Measurements from ENCODE around the gene ATXN7L2. TPM values are rescaled to one million over a fixed set of nuclear protein-coding genes. Genes with fewer than 3 reads are reported as not detected.

Gene ATXN7L2
- polyA plus RNA-seq, 1 donor from 2014 or later: 16.9 TPM

- Histone ChIP-seq H3K9ac (ENCODE audit: low read length) (no peak overlapping the region), H4K20me1 (ENCODE audit: insufficient read depth) (no peaks in the 10 kb centered on the region), H3K4me2 (ENCODE audit: low read length) (no peak overlapping the region), H3F3A (ENCODE audit: insufficient read depth, low read length, poor library complexity, severe bottlenecking) (no peaks in the 10 kb centered on the region), H3K4me3 (ENCODE audit: low read length) (no peak overlapping the region), H3K79me2 (replicated peaks; ENCODE audit: insufficient read depth, low read length) (no peaks in the 10 kb centered on the region), H3K9me3 (ENCODE audit: low read length) (no peaks in the 10 kb centered on the region), H3K36me3 (ENCODE audit: insufficient read depth, low read length) (no peaks in the 10 kb centered on the region), H2AFZ (ENCODE audit: low read depth, low read length) (no peak overlapping the region), H3K27ac (ENCODE audit: low read length) (no peak overlapping the region), H3K27me3 (ENCODE audit: insufficient read depth, low read depth, low read length) (no peaks in the 10 kb centered on the region), H3K9me2 (ENCODE audit: insufficient read depth, low read length) (no peaks in the 10 kb centered on the region)
- TF ChIP-seq REST (IDR thresholded peaks at IDR 0.05; ENCODE audit: borderline replicate concordance): no peak
- TF ChIP-seq TAF1 (IDR thresholded peaks at IDR 0.05; ENCODE audit: low read depth): no peak
- no peak for TF ChIP-seq SMC3 (conservative IDR thresholded peaks at IDR 0.05; ENCODE audit: poor library complexity)
- TF ChIP-seq MXI1 (conservative IDR thresholded peaks at IDR 0.05; ENCODE audit: poor library complexity, severe bottlenecking): no peak
- TF ChIP-seq POLR2AphosphoS5 (IDR thresholded peaks at IDR 0.05): no peak
- TF ChIP-seq EP300 (conservative IDR thresholded peaks at IDR 0.05; ENCODE audit: poor library complexity, severe bottlenecking): no peak
- no peak for TF ChIP-seq EZH2 (IDR thresholded peaks at IDR 0.05; ENCODE audit: borderline replicate concordance, insufficient read depth, low read length, poor library complexity, severe bottlenecking)
These were observed 52.3 kb downstream of the ATXN7L2 start for GRCh38 chr1:109535971-109536491.

- Histone ChIP-seq H3F3A (ENCODE audit: insufficient read depth, low read length, poor library complexity, severe bottlenecking) (no peaks in the 10 kb centered on the region), H3K36me3 (ENCODE audit: insufficient read depth, low read length) (no peaks in the 10 kb centered on the region), H3K9me2 (ENCODE audit: insufficient read depth, low read length) (no peaks in the 10 kb centered on the region), H3K27me3 (ENCODE audit: insufficient read depth, low read depth, low read length) (no peaks in the 10 kb centered on the region), H3K79me2 (replicated peaks; ENCODE audit: insufficient read depth, low read length) (no peaks in the 10 kb centered on the region), H3K4me3 (ENCODE audit: low read length) (no peak overlapping the region), H4K20me1 (ENCODE audit: insufficient read depth) (no peaks in the 10 kb centered on the region), H3K9ac (ENCODE audit: low read length) (no peak overlapping the region), H2AFZ (ENCODE audit: low read depth, low read length) (no peak overlapping the region), H3K9me3 (ENCODE audit: low read length) (no peaks in the 10 kb centered on the region), H3K4me2 (ENCODE audit: low read length) (no peak overlapping the region), H3K27ac (ENCODE audit: low read length) (no peak overlapping the region)
- TF ChIP-seq SMC3 (conservative IDR thresholded peaks at IDR 0.05; ENCODE audit: poor library complexity) (no peak), EZH2 (IDR thresholded peaks at IDR 0.05; ENCODE audit: borderline replicate concordance, insufficient read depth, low read length, poor library complexity, severe bottlenecking) (no peak), POLR2AphosphoS5 (IDR thresholded peaks at IDR 0.05) (no peak)
These were observed 53.9 kb downstream of the ATXN7L2 start for GRCh38 chr1:109537450-109538178.

- H2AFZ ChIP-seq (ENCODE audit: low read depth, low read length): no peak overlapping the region
- H4K20me1 ChIP-seq (ENCODE audit: insufficient read depth): no peaks in the 10 kb centered on the region
- H3K27ac ChIP-seq (ENCODE audit: low read length): no peak overlapping the region
- TF ChIP-seq EP300 (conservative IDR thresholded peaks at IDR 0.05; ENCODE audit: poor library complexity, severe bottlenecking) (no peak), TAF1 (IDR thresholded peaks at IDR 0.05; ENCODE audit: low read depth) (no peak), SMC3 (conservative IDR thresholded peaks at IDR 0.05; ENCODE audit: poor library complexity) (no peak), EZH2 (IDR thresholded peaks at IDR 0.05; ENCODE audit: borderline replicate concordance, insufficient read depth, low read length, poor library complexity, severe bottlenecking) (no peak), MXI1 (conservative IDR thresholded peaks at IDR 0.05; ENCODE audit: poor library complexity, severe bottlenecking) (no peak), CTCF (IDR thresholded peaks at IDR 0.05; ENCODE audit: poor library complexity, severe bottlenecking) (no peak), RAD21 (conservative IDR thresholded peaks at IDR 0.05) (no peak), REST (IDR thresholded peaks at IDR 0.05; ENCODE audit: borderline replicate concordance) (no peak), POLR2AphosphoS5 (IDR thresholded peaks at IDR 0.05) (no peak)
- H3K36me3 ChIP-seq (ENCODE audit: insufficient read depth, low read length): no peaks in the 10 kb centered on the region
- no peaks in the 10 kb centered on the region for H3K9me3 ChIP-seq (ENCODE audit: low read length)
- no peaks in the 10 kb centered on the region for H3K9me2 ChIP-seq (ENCODE audit: insufficient read depth, low read length)
- no peak overlapping the region for H3K4me2 ChIP-seq (ENCODE audit: low read length)
- no peaks in the 10 kb centered on the region for H3K27me3 ChIP-seq (ENCODE audit: insufficient read depth, low read depth, low read length)
- H3K9ac ChIP-seq (ENCODE audit: low read length): no peak overlapping the region
- H3F3A ChIP-seq (ENCODE audit: insufficient read depth, low read length, poor library complexity, severe bottlenecking): no peaks in the 10 kb centered on the region
- no peak overlapping the region for H3K4me3 ChIP-seq (ENCODE audit: low read length)
- H3K79me2 ChIP-seq (replicated peaks; ENCODE audit: insufficient read depth, low read length): no peaks in the 10 kb centered on the region
These were observed 55.3 kb downstream of the ATXN7L2 start for GRCh38 chr1:109538827-109539555.
